Subcutaneous abdominal adipose tissue (tissue), 5 donors: ENCODE measurements around the gene ABHD5.

Experiments
- H3K27ac ChIP-seq: one replicate; pipeline ENCODE4 v1.7.0; 2013; ENCODE audit warnings: low read depth, mild to moderate bottlenecking, inconsistent platforms, low read length, moderate library complexity
- H3K27me3 ChIP-seq, 5 donors: one replicate each; pipeline ENCODE4 v1.7.0; 2013; ENCODE audit warnings: low read length in 5 of 5, inconsistent platforms in 1 of 5; ENCODE audit not compliant: control insufficient read depth in 5 of 5, insufficient read depth in 4 of 5
- H3K36me3 ChIP-seq, 5 donors: one replicate each; pipeline ENCODE4 v1.7.0; 2013; ENCODE audit warnings: low read length in 5 of 5; ENCODE audit not compliant: control insufficient read depth in 5 of 5, insufficient read depth in 5 of 5
- H3K4me1 ChIP-seq, 5 donors: one replicate each; pipeline ENCODE4 v1.7.0; 2013; ENCODE audit warnings: low read length in 5 of 5, mild to moderate bottlenecking in 3 of 5, moderate library complexity in 1 of 5; ENCODE audit not compliant: control insufficient read depth in 5 of 5, insufficient read depth in 5 of 5
- H3K4me3 ChIP-seq, 5 donors: one replicate each; pipeline ENCODE4 v1.7.0; 2013; ENCODE audit warnings: low read length in 5 of 5, low read depth in 1 of 5
- H3K9ac ChIP-seq, 5 donors: one replicate each; pipeline ENCODE4 v1.7.0; 2013; ENCODE audit warnings: low read length in 5 of 5, mild to moderate bottlenecking in 4 of 5, moderate library complexity in 3 of 5
- H3K9me3 ChIP-seq, 5 donors: one replicate each; pipeline ENCODE4 v1.7.0; 2013; ENCODE audit warnings: low read length in 5 of 5; ENCODE audit not compliant: control insufficient read depth in 5 of 5
- donor health status: healthy.
- donor health status: healthy.
- donor health status: healthy.
- donor health status: healthy.
- donor health status: healthy.

The ABHD5 gene

DNA sequence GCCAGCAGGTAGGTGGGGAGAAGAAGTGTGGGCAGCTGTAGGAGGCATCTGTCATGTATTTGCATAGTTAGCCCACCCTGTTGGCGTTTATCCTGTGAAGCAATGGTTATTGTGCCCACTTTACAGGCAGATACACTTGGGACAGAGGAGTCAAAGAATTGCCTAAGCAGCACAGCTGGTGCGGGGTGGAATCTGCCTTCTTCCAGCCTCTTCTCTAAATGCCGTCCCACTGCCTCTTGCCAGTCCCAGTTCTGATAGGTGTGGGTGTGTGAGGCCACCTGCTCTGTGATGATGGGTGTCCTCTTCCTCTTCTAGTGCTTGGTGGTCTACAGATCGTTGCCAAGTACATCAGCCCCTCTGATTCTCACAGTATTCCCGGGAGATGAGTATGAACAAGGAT, 80.9 kb downstream of the ABHD5 start:
- peaks cover 19 to 58% (median 53%) of the 10 kb centered on the region in 5 donors for H3K4me1 ChIP-seq
- no peak overlapping the region for H3K4me3 ChIP-seq
- H3K27ac ChIP-seq: peak overlapping the region; percentile 96
- no peaks in the 10 kb centered on the region for H3K27me3 ChIP-seq
- no peaks in the 10 kb centered on the region for H3K36me3 ChIP-seq
- no peaks in the 10 kb centered on the region for H3K9me3 ChIP-seq
- H3K9ac ChIP-seq: no peak overlapping the region

- Histone ChIP-seq H3K4me3 (no peak overlapping the region), H3K4me1 (peaks cover 17 to 45% (median 41%) of the 10 kb centered on the region in 5 donors), H3K27ac (peak overlapping the region; percentile 96), H3K9me3 (no peaks in the 10 kb centered on the region), H3K36me3 (no peaks in the 10 kb centered on the region), H3K27me3 (no peaks in the 10 kb centered on the region), H3K9ac (peak overlapping the region in 2 of 5 donors; percentile 6 to 13)
These were observed 82.7 kb downstream of the ABHD5 start for GRCh38 chr3:43773273-43774094.

DNA sequence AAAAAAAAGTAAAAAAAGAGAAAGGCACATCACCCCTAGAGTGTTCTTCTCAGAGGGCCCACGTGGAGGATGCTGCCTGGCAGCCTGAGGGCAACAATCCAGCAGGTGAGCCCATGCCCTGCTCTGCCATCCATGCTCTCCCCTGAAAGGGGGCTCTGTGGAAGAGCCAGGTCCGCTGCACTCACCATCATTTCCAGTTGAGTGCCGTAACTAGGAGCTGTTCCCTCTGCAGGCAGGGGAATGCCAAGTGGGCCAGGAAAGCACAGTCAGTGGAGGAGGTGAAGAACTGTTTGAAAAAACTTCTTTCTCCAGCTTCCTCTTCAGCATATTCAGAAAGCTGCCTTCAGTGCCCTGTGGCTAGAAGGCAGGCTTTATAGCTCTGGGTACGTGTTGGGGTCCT, 84.1 kb downstream of the ABHD5 start:
- H3K36me3 ChIP-seq: no peaks in the 10 kb centered on the region
- H3K4me1 ChIP-seq: peaks cover 10 to 33% (median 30%) of the 10 kb centered on the region in 5 donors
- H3K4me3 ChIP-seq: no peak overlapping the region
- no peaks in the 10 kb centered on the region for H3K9me3 ChIP-seq
- no peak overlapping the region for H3K27ac ChIP-seq
- H3K27me3 ChIP-seq: no peaks in the 10 kb centered on the region
- H3K9ac ChIP-seq: no peak overlapping the region

- H3K4me3 ChIP-seq: no peak overlapping the region
- H3K9me3 ChIP-seq: no peaks in the 10 kb centered on the region
- no peaks in the 10 kb centered on the region for H3K27me3 ChIP-seq
- no peak overlapping the region for H3K9ac ChIP-seq
- no peaks in the 10 kb centered on the region for H3K36me3 ChIP-seq
- peaks cover 4 to 21% (median 17%) of the 10 kb centered on the region in 5 donors for H3K4me1 ChIP-seq
- H3K27ac ChIP-seq: no peak overlapping the region
These were observed 85.4 kb downstream of the ABHD5 start for GRCh38 chr3:43776101-43776500.

GRCh38 chr3:43779850-43780249, 89.1 kb downstream of the ABHD5 start:
- no peak overlapping the region for H3K4me3 ChIP-seq
- H3K9ac ChIP-seq: no peak overlapping the region
- no peaks in the 10 kb centered on the region for H3K36me3 ChIP-seq
- H3K9me3 ChIP-seq: peaks cover 0 to 6% (median 0%) of the 10 kb centered on the region in 5 donors
- no peaks in the 10 kb centered on the region for H3K4me1 ChIP-seq
- H3K27ac ChIP-seq: no peak overlapping the region
- no peaks in the 10 kb centered on the region for H3K27me3 ChIP-seq

DNA sequence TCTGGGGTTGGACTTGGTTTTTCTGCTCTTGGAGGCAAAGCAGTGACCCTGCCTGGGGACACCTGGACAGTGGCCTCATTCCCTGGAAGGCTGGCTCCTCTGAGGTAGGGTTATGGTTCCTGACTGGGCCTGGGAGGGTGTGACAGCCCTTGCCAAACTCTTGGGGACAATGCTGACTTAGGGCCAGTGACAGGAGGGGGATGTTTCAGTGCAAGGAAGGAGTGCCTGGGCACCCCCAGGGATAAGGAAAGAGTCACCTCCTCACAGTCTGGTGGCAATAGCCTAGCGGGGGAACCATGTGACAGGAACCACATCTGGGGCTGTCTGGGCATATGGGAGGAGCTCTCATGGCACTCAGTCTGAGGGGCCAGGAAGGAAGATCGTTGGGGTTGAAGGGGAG, 91.8 kb downstream of the ABHD5 start:
- Histone ChIP-seq H3K9ac (no peak overlapping the region), H3K4me3 (no peak overlapping the region), H3K27ac (no peak overlapping the region)

More for the DNA sequence above, 91.8 kb downstream of the ABHD5 start:
- Histone ChIP-seq H3K27me3 (no peaks in the 10 kb centered on the region), H3K4me1 (no peaks in the 10 kb centered on the region), H3K36me3 (no peaks in the 10 kb centered on the region), H3K9me3 (peaks cover 0 to 9% (median 2%) of the 10 kb centered on the region in 5 donors)
